HepG2 (cell line): Measurements from ENCODE around the gene PRPSAP1. TPM values are rescaled to one million over a fixed set of nuclear protein-coding genes. Genes with fewer than 3 reads are reported as not detected.

Experiments
- KLF12 ChIP-seq: sonication (generic); formaldehyde crosslinking; IDR thresholded peaks from 2 replicates; pipeline ENCODE4 v1.4.0; 2020; ENCODE audit warnings: missing genetic modification reagents, borderline replicate concordance
- KLF15 ChIP-seq: sonication (generic); formaldehyde crosslinking; IDR thresholded peaks from 2 replicates; pipeline ENCODE4 v1.8.1; 2023; ENCODE audit warnings: borderline replicate concordance, mild to moderate bottlenecking, inconsistent platforms, missing genetic modification reagents, mixed read lengths
- MED13 ChIP-seq: sonication (generic); formaldehyde crosslinking; IDR thresholded peaks from 2 replicates; pipeline ENCODE4 v1.5.0; 2020; ENCODE audit warnings: missing genetic modification reagents
- NFE2L1 ChIP-seq: sonication (generic); formaldehyde crosslinking; IDR thresholded peaks from 2 replicates; pipeline ENCODE4 v1.4.0; 2020; ENCODE audit warnings: missing genetic modification reagents, mild to moderate bottlenecking, borderline replicate concordance
- NR1H2 ChIP-seq: sonication (generic); formaldehyde crosslinking; IDR thresholded peaks from 2 replicates; pipeline ENCODE4 v1.8.1; 2022; ENCODE audit warnings: low read depth, missing genetic modification reagents, borderline replicate concordance
- STAT6 ChIP-seq: sonication (generic); formaldehyde crosslinking; IDR thresholded peaks from 2 replicates; pipeline ENCODE4 v1.4.0; 2020; ENCODE audit warnings: missing genetic modification reagents, mild to moderate bottlenecking, borderline replicate concordance
- THAP11 ChIP-seq: IDR thresholded peaks from 2 replicates; pipeline ENCODE4 v1.6.1; 2016; ENCODE audit warnings: missing biosample characterization, missing genetic modification reagents
- ZBTB21 ChIP-seq: sonication (generic); formaldehyde crosslinking; IDR thresholded peaks from 2 replicates; pipeline ENCODE4 v1.4.0; 2020; ENCODE audit warnings: missing genetic modification reagents
- ZFP91 ChIP-seq: sonication (generic); formaldehyde crosslinking; IDR thresholded peaks from 2 replicates; pipeline ENCODE4 v1.9.0; 2022; ENCODE audit warnings: missing genetic modification reagents, mild to moderate bottlenecking, borderline replicate concordance
- ZFYVE20 ChIP-seq: sonication (generic); formaldehyde crosslinking; IDR thresholded peaks from 2 replicates; pipeline ENCODE4 v1.8.0; 2023; ENCODE audit warnings: low read depth, mild to moderate bottlenecking, moderate library complexity, missing genetic modification reagents, borderline replicate concordance
- ZNF331 ChIP-seq: sonication (generic); formaldehyde crosslinking; IDR thresholded peaks from 2 replicates; pipeline ENCODE4 v1.4.0; 2020; ENCODE audit warnings: missing genetic modification reagents
- ZNF563 ChIP-seq: sonication (generic); formaldehyde crosslinking; IDR thresholded peaks from 2 replicates; pipeline ENCODE4 v1.8.0; 2022; ENCODE audit warnings: mild to moderate bottlenecking, moderate library complexity, missing genetic modification reagents
- ZNF614 ChIP-seq: IDR thresholded peaks from 2 replicates; pipeline ENCODE4 v1.6.1; 2018; ENCODE audit warnings: missing biosample characterization, missing genetic modification reagents, inconsistent platforms, borderline replicate concordance
- ZNF687 ChIP-seq: sonication (generic); formaldehyde crosslinking; IDR thresholded peaks from 2 replicates; pipeline ENCODE4 v1.5.1; 2020; ENCODE audit warnings: mild to moderate bottlenecking, missing genetic modification reagents, moderate library complexity
- ZNF703 ChIP-seq: sonication (generic); formaldehyde crosslinking; IDR thresholded peaks from 2 replicates; pipeline ENCODE4 v1.5.1; 2020; ENCODE audit warnings: missing genetic modification reagents, mild to moderate bottlenecking, moderate library complexity, borderline replicate concordance
- ZNF746 ChIP-seq: sonication (generic); formaldehyde crosslinking; IDR thresholded peaks from 2 replicates; pipeline ENCODE4 v1.8.0; 2022; ENCODE audit warnings: mild to moderate bottlenecking, missing genetic modification reagents
- ZSCAN25 ChIP-seq: sonication (generic); formaldehyde crosslinking; IDR thresholded peaks from 2 replicates; pipeline ENCODE4 v1.8.0; 2022; ENCODE audit warnings: mild to moderate bottlenecking, missing genetic modification reagents
- polyA plus RNA-seq, 8 experiments: library from polyadenylated mRNA; depleted of rRNA in 3 of 8; stranded (reverse) in 7 of 8; unstranded in 1 of 8; fragments of >200 nt; fragmentation: Illumina TruSeq in 4 of 8; extraction: Trizol in 4 of 8; gene quantifications; 2 replicates each; pipeline versions ENCODE4 v1.2.1 to v1.2.3, GENCODE V29; 2011 to 2016; ENCODE audit warnings: low read depth in 4 of 8, missing spikeins in 1 of 8, mixed read lengths in 1 of 8; ENCODE audit not compliant: insufficient read depth in 1 of 8
- total RNA-seq, 5 experiments: library from RNA; depleted of rRNA; stranded (reverse); fragments of >200 nt; fragmentation: Illumina TruSeq; extraction: Trizol; gene quantifications; 2 replicates each; pipeline ENCODE4 v1.2.3, GENCODE V29; 2016; ENCODE audit warnings: low read depth in 1 of 5
- TF ChIP-seq, protein P1 (sequence below): sonication (generic); formaldehyde crosslinking; conservative IDR thresholded peaks from 2 replicates; pipeline ENCODE4 v1.5.0; 2020; ENCODE audit warnings: missing genetic modification reagents

PRPSAP1 gene
- total and polyA plus RNA-seq, 2 of the 13 experiments (the other 11 are each of a cell fraction or from before 2014, with no cell fraction given): 91.1 to 314 TPM

GRCh38 chr17:76385892-76386786, 32.4 kb upstream of the PRPSAP1 start (continued):
- peak; percentile 82 for TF ChIP-seq ZNF746 (CRISPR knock-in tag)
- TF ChIP-seq ZSCAN25: peak; percentile 93
- peak; percentile 83 for TF ChIP-seq ZNF614 (CRISPR knock-in tag)
- peak; percentile 98 for TF ChIP-seq ZNF563
- TF ChIP-seq ZNF331 (CRISPR knock-in tag): peak; percentile 92
- peak; percentile 88; the same call in 1 of the 2 replicates for TF ChIP-seq ZFYVE20
- TF ChIP-seq ZNF703: peak; percentile 97
- peak; percentile 99 for TF ChIP-seq KLF12 (CRISPR knock-in tag)
- TF ChIP-seq NR1H2 (CRISPR knock-in tag): peak; percentile 82; the same call in 1 of the 2 replicates
- peak; percentile 63; the same call in 1 of the 2 replicates for TF ChIP-seq NFE2L1 (CRISPR knock-in tag)
- peak; percentile 39; the same call in 1 of the 2 replicates for TF ChIP-seq ZBTB21 (CRISPR knock-in tag)
- peak; percentile 99 for TF ChIP-seq ZNF687
- peak; percentile 85 for TF ChIP-seq ZFP91 (CRISPR knock-in tag)
- TF ChIP-seq, protein P1, sequence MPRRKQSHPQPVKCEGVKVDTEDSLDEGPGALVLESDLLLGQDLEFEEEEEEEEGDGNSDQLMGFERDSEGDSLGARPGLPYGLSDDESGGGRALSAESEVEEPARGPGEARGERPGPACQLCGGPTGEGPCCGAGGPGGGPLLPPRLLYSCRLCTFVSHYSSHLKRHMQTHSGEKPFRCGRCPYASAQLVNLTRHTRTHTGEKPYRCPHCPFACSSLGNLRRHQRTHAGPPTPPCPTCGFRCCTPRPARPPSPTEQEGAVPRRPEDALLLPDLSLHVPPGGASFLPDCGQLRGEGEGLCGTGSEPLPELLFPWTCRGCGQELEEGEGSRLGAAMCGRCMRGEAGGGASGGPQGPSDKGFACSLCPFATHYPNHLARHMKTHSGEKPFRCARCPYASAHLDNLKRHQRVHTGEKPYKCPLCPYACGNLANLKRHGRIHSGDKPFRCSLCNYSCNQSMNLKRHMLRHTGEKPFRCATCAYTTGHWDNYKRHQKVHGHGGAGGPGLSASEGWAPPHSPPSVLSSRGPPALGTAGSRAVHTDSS: 0 out of 2 replicates have a peak, but pooled peaks have one; percentile 60
- TF ChIP-seq KLF15 (CRISPR knock-in tag): peak; percentile 98
- peak; percentile 96 for TF ChIP-seq MED13 (CRISPR knock-in tag)
- TF ChIP-seq THAP11 (CRISPR knock-in tag): peak; percentile 76
- peak; percentile 73; the same call in 1 of the 2 replicates for TF ChIP-seq STAT6 (CRISPR knock-in tag)
